HepG2 (cell line): ENCODE measurements around the gene ZDHHC19.

ENCODE experiments used
- ATF1 ChIP-seq: IDR thresholded peaks from 2 replicates; pipeline ENCODE4 v1.6.1; 2016; ENCODE audit warnings: mild to moderate bottlenecking, control low read depth
- BORCS8-MEF2B ChIP-seq: sonication (generic); formaldehyde crosslinking; IDR thresholded peaks from 2 replicates; pipeline ENCODE4 v1.8.0; 2022; ENCODE audit warnings: mild to moderate bottlenecking, missing genetic modification reagents
- CEBPB ChIP-seq: IDR thresholded peaks from 2 replicates; pipeline ENCODE4 v1.6.1; 2011; ENCODE audit warnings: low read depth, low read length, improper control_type of control experiment, borderline replicate concordance
- CERS6 ChIP-seq: sonication (generic); formaldehyde crosslinking; IDR thresholded peaks from 2 replicates; pipeline ENCODE4 v1.5.0; 2020; ENCODE audit warnings: missing genetic modification reagents
- CHD2 ChIP-seq: IDR thresholded peaks from 2 replicates; pipeline ENCODE4 v1.6.1; 2011; ENCODE audit warnings: low read depth, low read length, improper control_type of control experiment
- EZH2 ChIP-seq: conservative IDR thresholded peaks from 2 replicates; pipeline ENCODE4 v1.6.1; 2012; ENCODE audit warnings: mild to moderate bottlenecking, low read depth, low read length, moderate library complexity
- HMGA1 ChIP-seq: sonication (generic); formaldehyde crosslinking; conservative IDR thresholded peaks from 2 replicates; pipeline ENCODE4 v1.4.0; 2020; ENCODE audit warnings: missing genetic modification reagents
- MXD4 ChIP-seq: IDR thresholded peaks from 2 replicates; pipeline ENCODE4 v1.6.1; 2016; ENCODE audit warnings: mild to moderate bottlenecking, missing biosample characterization, missing genetic modification reagents
- NFE2 ChIP-seq: sonication (generic); formaldehyde crosslinking; IDR thresholded peaks from 2 replicates; pipeline ENCODE4 v1.4.0; 2020; ENCODE audit warnings: missing genetic modification reagents
- POLR2A ChIP-seq, 2 experiments: IDR thresholded peaks; 2 replicates each; pipeline ENCODE4 v1.6.1; 2011; ENCODE audit warnings: low read depth in 2 of 2, low read length in 2 of 2, mild to moderate bottlenecking in 1 of 2, moderate library complexity in 1 of 2; ENCODE audit not compliant: insufficient read depth in 1 of 2
- ZKSCAN8 ChIP-seq: IDR thresholded peaks from 2 replicates; pipeline ENCODE4 v1.6.1; 2016; ENCODE audit warnings: borderline replicate concordance, missing genetic modification reagents, missing compliant biosample characterization
- TF ChIP-seq, protein P1 (sequence below): sonication (generic); formaldehyde crosslinking; IDR thresholded peaks from 2 replicates; pipeline ENCODE4 v1.5.0; 2020; ENCODE audit warnings: mild to moderate bottlenecking, missing genetic modification reagents, moderate library complexity
- TF ChIP-seq, protein P2 (sequence below): sonication (generic); IDR thresholded peaks from 2 replicates; pipeline ENCODE4 v1.6.1; 2016; ENCODE audit warnings: low read depth, borderline replicate concordance

DNA sequence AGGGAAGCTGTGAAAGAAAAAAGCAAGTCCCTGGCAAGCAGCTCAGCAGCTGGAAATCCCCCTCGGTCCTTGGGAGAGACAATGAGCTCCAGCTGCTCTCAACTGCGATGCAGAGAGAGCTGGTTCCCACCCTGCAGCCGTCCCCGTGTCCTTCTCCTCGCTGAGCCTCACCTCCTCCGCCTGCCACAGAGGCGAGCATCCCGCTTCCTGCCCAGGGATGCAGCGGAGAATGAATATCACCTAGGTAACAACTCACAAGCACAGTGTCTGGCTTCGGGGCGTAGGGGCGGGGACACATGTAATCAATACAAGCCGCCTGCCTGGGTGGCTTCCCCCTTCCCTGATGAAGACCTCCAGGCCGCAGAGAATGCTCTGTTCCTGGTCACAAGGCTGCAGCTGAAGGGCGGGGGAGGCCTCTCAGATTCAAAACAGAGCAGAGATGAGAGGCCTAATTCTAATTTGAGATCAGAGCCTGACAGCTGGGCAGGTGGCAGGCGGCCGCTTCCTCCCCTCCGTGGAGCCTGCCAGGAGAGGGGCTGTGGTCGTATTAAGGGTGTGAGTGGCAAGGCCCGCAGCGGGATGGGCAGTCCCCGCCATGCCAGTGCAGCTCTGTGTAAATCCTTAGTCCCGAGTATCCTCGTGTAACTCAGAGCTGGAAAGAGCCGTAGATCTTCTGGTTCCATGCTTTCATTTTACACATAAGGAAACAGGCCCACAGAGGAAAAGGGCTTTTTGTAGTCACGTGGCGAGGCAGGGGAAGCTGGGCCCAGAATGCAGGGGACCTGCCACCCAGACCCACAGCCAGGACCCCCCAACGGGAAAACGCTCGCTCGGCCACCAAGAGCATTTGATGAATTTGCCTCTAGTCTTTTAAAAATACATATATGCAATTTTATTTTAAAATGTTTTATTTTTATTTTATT, 24.3 kb downstream of the ZDHHC19 start:
- TF ChIP-seq NFE2 (CRISPR knock-in tag) = no peak
- no peak for TF ChIP-seq ATF1 (CRISPR knock-in tag)
- no peak for TF ChIP-seq POLR2A (IDR thresholded peaks at IDR 0.05; ENCODE audit: insufficient read depth in 1 of 2, low read depth in 2 of 2, low read length in 2 of 2)
- TF ChIP-seq, protein P1, sequence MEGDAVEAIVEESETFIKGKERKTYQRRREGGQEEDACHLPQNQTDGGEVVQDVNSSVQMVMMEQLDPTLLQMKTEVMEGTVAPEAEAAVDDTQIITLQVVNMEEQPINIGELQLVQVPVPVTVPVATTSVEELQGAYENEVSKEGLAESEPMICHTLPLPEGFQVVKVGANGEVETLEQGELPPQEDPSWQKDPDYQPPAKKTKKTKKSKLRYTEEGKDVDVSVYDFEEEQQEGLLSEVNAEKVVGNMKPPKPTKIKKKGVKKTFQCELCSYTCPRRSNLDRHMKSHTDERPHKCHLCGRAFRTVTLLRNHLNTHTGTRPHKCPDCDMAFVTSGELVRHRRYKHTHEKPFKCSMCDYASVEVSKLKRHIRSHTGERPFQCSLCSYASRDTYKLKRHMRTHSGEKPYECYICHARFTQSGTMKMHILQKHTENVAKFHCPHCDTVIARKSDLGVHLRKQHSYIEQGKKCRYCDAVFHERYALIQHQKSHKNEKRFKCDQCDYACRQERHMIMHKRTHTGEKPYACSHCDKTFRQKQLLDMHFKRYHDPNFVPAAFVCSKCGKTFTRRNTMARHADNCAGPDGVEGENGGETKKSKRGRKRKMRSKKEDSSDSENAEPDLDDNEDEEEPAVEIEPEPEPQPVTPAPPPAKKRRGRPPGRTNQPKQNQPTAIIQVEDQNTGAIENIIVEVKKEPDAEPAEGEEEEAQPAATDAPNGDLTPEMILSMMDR = no peak
- no peak for TF ChIP-seq CERS6 (CRISPR knock-in tag)
- TF ChIP-seq BORCS8-MEF2B = no peak
- TF ChIP-seq, protein P2, sequence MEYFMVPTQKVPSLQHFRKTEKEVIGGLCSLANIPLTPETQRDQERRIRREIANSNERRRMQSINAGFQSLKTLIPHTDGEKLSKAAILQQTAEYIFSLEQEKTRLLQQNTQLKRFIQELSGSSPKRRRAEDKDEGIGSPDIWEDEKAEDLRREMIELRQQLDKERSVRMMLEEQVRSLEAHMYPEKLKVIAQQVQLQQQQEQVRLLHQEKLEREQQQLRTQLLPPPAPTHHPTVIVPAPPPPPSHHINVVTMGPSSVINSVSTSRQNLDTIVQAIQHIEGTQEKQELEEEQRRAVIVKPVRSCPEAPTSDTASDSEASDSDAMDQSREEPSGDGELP = no peak
- TF ChIP-seq CEBPB = no peak
- TF ChIP-seq ZKSCAN8 = no peak
- no peak for TF ChIP-seq MXD4 (CRISPR knock-in tag)
- TF ChIP-seq EZH2 = no peak
- no peak for TF ChIP-seq HMGA1 (CRISPR knock-in tag)
- TF ChIP-seq CHD2 = no peak
